HEK293T (cell line): ENCODE results near the gene FNDC3A.

Source experiments
- ARNT ChIP-seq: fragments of 450-650 bp; IDR thresholded peaks from 2 replicates; pipeline ENCODE4 v1.6.1; 2017; ENCODE audit warnings: mild to moderate bottlenecking
- FOXA1 ChIP-seq: fragments of 450-650 bp; IDR thresholded peaks from 2 replicates; pipeline ENCODE4 v1.6.1; 2016; ENCODE audit warnings: mild to moderate bottlenecking
- SP1 ChIP-seq: fragments of 450-650 bp; IDR thresholded peaks from 2 replicates; pipeline ENCODE4 v1.6.1; 2017
- TARDBP ChIP-seq: fragments of 450-650 bp; IDR thresholded peaks from 2 replicates; pipeline ENCODE4 v1.6.1; 2016
- TF ChIP-seq, protein P1 (sequence below): fragments of 450-650 bp; IDR thresholded peaks from 2 replicates; pipeline ENCODE4 v1.6.1; 2016

DNA sequence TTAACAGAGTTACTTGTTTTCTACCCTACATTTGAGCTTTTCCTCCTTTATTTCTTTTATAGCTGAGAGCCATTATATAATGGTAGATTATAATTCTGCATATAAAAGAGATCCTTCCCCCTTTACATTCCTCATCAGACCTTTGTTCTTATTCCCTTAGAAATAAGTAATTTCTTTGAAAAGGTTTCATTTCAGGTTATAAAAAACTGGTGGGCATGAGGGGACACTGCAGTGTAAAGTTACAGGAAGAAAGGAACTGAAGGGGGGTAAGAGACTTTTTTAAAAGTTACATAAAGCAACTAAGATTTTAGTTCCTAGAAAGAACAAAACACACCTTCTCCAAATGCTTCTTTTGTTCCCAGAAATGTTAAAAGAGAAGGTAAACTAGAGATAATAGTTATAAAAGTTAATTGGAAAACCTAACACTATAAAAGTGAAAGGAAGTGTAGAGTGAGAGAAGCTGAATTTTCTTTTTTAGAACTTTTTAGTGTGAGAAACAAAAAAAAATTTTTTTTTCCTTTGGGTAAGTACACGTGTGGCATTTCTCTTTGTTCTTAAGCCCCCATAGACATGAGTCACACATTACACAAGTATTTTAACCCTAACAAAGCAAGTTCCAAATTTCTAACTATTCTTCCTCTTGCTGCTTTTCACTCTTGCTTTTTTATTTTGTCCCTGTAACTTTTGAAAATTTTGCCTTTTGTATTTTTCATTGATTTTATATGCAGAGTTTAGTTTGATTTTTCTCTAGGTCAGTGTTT, 138.0 kb downstream of the FNDC3A start:
- TF ChIP-seq ARNT (no peak), TARDBP (no peak), SP1 (no peak), FOXA1 (no peak)
- TF ChIP-seq, protein P1, sequence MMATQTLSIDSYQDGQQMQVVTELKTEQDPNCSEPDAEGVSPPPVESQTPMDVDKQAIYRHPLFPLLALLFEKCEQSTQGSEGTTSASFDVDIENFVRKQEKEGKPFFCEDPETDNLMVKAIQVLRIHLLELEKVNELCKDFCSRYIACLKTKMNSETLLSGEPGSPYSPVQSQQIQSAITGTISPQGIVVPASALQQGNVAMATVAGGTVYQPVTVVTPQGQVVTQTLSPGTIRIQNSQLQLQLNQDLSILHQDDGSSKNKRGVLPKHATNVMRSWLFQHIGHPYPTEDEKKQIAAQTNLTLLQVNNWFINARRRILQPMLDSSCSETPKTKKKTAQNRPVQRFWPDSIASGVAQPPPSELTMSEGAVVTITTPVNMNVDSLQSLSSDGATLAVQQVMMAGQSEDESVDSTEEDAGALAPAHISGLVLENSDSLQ: no peak
